Glutamatergic neuron (in vitro differentiated cells): ENCODE data around the gene CMTM2. TPM values are rescaled to one million over a fixed set of nuclear protein-coding genes. Genes with fewer than 3 reads are reported as not detected.

ENCODE experiments used
- DNase-seq: peaks from one replicate; pipeline ENCODE4 v3.0.0; 2022
- H3K27ac Mint-ChIP-seq: one replicate; pipeline ENCODE4 v1.8.0; 2020; ENCODE audit warnings: mild to moderate bottlenecking, mixed read lengths, inconsistent platforms; ENCODE audit not compliant: unreplicated experiment
- H3K27me3 Mint-ChIP-seq: one replicate; pipeline ENCODE4 v1.8.0; 2020; ENCODE audit warnings: mild to moderate bottlenecking, moderate library complexity, mixed read lengths, inconsistent platforms; ENCODE audit not compliant: unreplicated experiment
- H3K36me3 Mint-ChIP-seq: one replicate; pipeline ENCODE4 v1.8.0; 2020; ENCODE audit warnings: mild to moderate bottlenecking, mixed read lengths, inconsistent platforms; ENCODE audit not compliant: unreplicated experiment
- H3K4me1 Mint-ChIP-seq: one replicate; pipeline ENCODE4 v1.8.0; 2020; ENCODE audit warnings: mild to moderate bottlenecking, low read depth, mixed read lengths, inconsistent platforms; ENCODE audit not compliant: unreplicated experiment
- H3K4me3 Mint-ChIP-seq: one replicate; pipeline ENCODE4 v1.8.0; 2020; ENCODE audit warnings: mild to moderate bottlenecking, mixed read lengths, inconsistent platforms; ENCODE audit not compliant: unreplicated experiment
- H3K9me3 Mint-ChIP-seq: one replicate; pipeline ENCODE4 v1.8.0; 2020; ENCODE audit warnings: mild to moderate bottlenecking, moderate library complexity, mixed read lengths, inconsistent platforms; ENCODE audit not compliant: unreplicated experiment
- CTCF ChIP-seq: fragments of 200-600 bp; sonication (generic); IDR thresholded peaks from one replicate; pipeline ENCODE4 v1.5.0; 2021; ENCODE audit not compliant: partially characterized antibody, unreplicated experiment
- total RNA-seq: library from RNA; stranded (reverse); fragmentation: NEBNext Ultra II Directional; extraction: Animal tissue kit (Norgen Biotek cat#: 25700); gene quantifications from one replicate; pipeline ENCODE4 v1.2.1, GENCODE V29; 2021; ENCODE audit not compliant: unreplicated experiment

The CMTM2 gene
- total RNA-seq, 1 donor from 2014 or later, result not detected

GRCh38 chr16:66552286-66553177, 26.7 kb upstream of the CMTM2 start, which contains the start of gene CKLF:
TSS of gene CKLF (plus strand) at chr16:66552576. CDS start at chr16:66552716, 140 bp downstream.
- Mint-ChIP-seq H3K27ac (peak within 1 kb of the TSS; percentile 31), H3K27me3 (peaks cover 4% of the 10 kb centered on the region), H3K9me3 (peaks cover 7% of the 10 kb centered on the region), H3K4me3 (peak within 1 kb of the TSS; percentile 89), H3K4me1 (peaks cover 14% of the 10 kb centered on the region), H3K36me3 (no peaks in the 10 kb centered on the region)
- DNase-seq, result peak; percentile 89
- TF ChIP-seq CTCF, result no peak

GRCh38 chr16:66553223-66553622, 26.0 kb upstream of the CMTM2 start:
- peaks cover 4% of the 10 kb centered on the region for H3K27me3 Mint-ChIP-seq
- no peak overlapping the region for H3K27ac Mint-ChIP-seq
- no peaks in the 10 kb centered on the region for H3K36me3 Mint-ChIP-seq
- H3K4me3 Mint-ChIP-seq, result peak overlapping the region; percentile 66
- H3K4me1 Mint-ChIP-seq, result peaks cover 14% of the 10 kb centered on the region
- peaks cover 7% of the 10 kb centered on the region for H3K9me3 Mint-ChIP-seq
- no peak for DNase-seq
- TF ChIP-seq CTCF, result no peak

GRCh38 chr16:66554021-66554420, 25.2 kb upstream of the CMTM2 start:
- peaks cover 9% of the 10 kb centered on the region for H3K4me1 Mint-ChIP-seq
- no peak overlapping the region for H3K27ac Mint-ChIP-seq
- no peak for TF ChIP-seq CTCF
- H3K9me3 Mint-ChIP-seq, result peaks cover 7% of the 10 kb centered on the region
- no peak for DNase-seq
- no peak overlapping the region for H3K4me3 Mint-ChIP-seq
- peaks cover 4% of the 10 kb centered on the region for H3K27me3 Mint-ChIP-seq
- no peaks in the 10 kb centered on the region for H3K36me3 Mint-ChIP-seq

GRCh38 chr16:66554495-66554894, 24.8 kb upstream of the CMTM2 start:
- TF ChIP-seq CTCF, result no peak
- H3K36me3 Mint-ChIP-seq, result no peaks in the 10 kb centered on the region
- H3K4me3 Mint-ChIP-seq, result no peak overlapping the region
- peaks cover 4% of the 10 kb centered on the region for H3K27me3 Mint-ChIP-seq
- no peak for DNase-seq
- H3K9me3 Mint-ChIP-seq, result peaks cover 7% of the 10 kb centered on the region
- no peak overlapping the region for H3K27ac Mint-ChIP-seq
- H3K4me1 Mint-ChIP-seq, result peaks cover 9% of the 10 kb centered on the region

GRCh38 chr16:66560107-66560506, 19.2 kb upstream of the CMTM2 start:
- H3K4me1 Mint-ChIP-seq, result peaks cover 2% of the 10 kb centered on the region

More at GRCh38 chr16:66560107-66560506, 19.2 kb upstream of the CMTM2 start:
- Mint-ChIP-seq H3K4me3 (no peak overlapping the region), H3K27ac (no peak overlapping the region), H3K9me3 (peaks cover 2% of the 10 kb centered on the region), H3K36me3 (no peaks in the 10 kb centered on the region), H3K27me3 (no peaks in the 10 kb centered on the region)
- TF ChIP-seq CTCF, result no peak
- DNase-seq, result no peak
